ENCODE measurements around the gene AXIN2. TPM values are rescaled to one million over a fixed set of nuclear protein-coding genes. Genes with fewer than 3 reads are reported as not detected.

AXIN2 gene
- total RNA-seq, 1 donor: 8.0 TPM

DNA sequence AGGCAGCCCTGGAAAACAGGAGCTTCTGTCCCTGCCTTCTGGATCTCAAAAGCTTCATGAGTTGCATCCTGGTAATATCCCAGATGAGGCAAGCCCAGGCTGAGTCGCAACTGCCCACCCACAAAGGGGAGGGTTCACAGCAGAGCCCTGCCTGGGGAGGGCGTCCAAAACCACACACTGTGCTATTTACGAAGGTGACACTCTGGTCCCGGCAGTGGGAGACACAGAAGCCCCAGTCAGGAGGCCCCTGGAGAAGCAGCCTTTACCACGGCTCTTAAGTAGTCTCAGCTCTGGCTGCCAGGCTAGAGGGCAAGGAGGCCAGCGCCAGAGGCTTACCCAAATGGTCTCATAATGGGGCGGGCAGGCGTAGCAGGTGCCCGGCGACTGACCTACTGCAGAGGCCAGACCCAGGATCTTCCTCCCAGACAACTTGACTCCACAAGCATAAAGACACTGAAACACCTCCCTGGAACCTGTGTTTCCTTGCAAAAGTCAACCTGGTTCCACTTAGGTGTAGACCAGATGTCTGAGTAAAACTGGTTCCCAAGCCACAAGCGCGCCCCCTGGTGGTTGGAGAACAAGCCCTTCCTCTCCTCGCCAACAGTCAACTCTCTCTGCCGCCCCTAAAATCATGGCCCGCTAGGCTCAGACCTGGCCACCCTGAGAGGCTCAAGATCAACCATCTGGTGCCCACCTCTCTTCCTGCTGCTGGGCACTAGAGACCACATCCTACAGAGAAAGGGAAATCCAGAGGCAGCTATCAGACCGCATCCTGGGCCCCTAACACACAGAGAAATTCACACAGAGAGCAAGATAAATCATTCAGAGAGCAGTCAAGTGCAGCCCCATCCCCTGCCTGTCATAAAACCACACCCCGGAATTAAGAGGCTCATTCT, 5.2 kb downstream of the AXIN2 start:
- TF ChIP-seq CTCF (IDR thresholded peaks at IDR 0.05; ENCODE audit: insufficient read depth, low read length): peak; percentile 76
- peak; percentile 64 for DNase-seq (ENCODE audit: low read depth)
- H3K4me3 ChIP-seq (ENCODE audit: low read depth, low read length): peak overlapping the region; percentile 48

DNA sequence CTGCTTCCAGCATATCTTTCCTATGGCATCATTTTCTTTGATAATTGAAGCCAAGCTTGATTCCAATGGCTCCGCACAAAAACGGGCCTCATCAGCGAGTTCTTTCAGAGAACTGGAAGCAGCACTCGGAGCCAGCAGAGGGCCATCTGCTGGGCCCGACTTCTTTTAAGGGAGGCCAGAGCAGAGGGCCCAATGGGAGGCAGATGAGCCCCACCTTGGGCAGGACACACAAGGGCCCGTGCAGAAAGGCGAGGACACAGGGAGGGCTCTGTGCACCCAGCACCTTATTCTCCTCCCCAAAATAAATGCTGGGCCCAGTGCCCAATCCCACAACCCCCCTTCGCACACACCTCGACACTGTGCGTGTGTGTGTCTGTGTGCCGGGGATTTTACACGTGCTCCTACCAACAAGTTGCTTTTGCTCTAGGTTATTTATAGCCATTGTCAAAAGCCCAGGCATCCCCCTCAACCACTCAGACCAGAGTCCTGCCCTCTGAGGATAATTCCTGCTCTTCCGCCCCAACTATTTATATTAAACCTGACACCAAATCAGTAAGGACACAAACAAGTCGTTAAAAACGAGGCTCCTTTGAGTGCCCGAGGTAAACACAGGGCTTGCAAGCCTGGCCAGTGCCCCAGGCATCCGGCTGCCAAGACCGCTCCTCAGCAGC, 6.8 kb downstream of the AXIN2 start:
- peak; percentile 39 for TF ChIP-seq CTCF (IDR thresholded peaks at IDR 0.05; ENCODE audit: insufficient read depth, low read length)
- DNase-seq (ENCODE audit: low read depth): peak; percentile 60
- H3K4me3 ChIP-seq (ENCODE audit: low read depth, low read length): peak overlapping the region; percentile 14

DNA sequence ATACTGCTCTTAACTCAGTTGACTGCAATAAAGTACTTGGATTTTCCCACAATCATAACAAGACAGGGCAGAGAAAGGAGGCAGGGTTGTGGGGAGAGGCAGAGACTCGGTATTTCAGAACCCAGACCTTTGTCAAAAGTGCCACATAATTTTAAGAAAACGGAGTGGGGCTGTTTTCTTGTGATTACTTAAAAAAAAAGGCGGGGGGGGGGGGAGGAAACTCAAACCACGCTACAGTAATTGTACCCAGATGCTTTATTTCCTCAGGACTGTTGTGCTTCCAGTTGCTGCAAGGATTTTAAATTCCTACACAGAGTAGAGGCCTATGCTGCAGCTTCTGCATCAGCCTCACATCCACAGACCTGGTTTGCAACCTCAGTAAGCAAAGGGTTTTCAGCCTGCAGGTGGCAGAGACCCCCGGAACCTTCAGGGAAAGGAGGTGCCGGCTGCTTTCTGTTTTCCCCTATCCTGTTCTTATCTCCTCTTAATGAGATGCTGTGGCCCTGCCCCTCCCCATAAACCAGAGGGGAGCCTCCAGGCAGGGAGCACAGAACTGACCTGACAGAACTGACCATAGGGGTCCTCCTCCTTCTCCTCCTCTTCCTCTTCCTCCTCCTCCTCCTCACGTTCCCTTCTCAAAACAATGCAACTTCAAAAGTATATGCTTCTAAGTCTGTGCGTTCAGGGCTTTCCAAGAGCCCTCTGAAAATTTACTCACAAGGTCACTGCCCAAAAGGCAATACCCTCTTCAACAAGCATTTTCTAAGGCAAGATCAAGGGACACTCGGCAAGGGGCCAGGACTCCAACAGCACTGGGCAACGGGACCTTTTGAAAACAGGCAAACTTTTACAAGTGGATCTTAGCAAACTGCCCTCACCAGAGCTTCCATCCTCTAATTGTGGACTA, 7.5 kb downstream of the AXIN2 start:
- peak overlapping the region; percentile 28 for H3K4me3 ChIP-seq (ENCODE audit: low read depth, low read length)
- no peak for TF ChIP-seq CTCF (IDR thresholded peaks at IDR 0.05; ENCODE audit: insufficient read depth, low read length)
- peak; percentile 68 for DNase-seq (ENCODE audit: low read depth)

DNA sequence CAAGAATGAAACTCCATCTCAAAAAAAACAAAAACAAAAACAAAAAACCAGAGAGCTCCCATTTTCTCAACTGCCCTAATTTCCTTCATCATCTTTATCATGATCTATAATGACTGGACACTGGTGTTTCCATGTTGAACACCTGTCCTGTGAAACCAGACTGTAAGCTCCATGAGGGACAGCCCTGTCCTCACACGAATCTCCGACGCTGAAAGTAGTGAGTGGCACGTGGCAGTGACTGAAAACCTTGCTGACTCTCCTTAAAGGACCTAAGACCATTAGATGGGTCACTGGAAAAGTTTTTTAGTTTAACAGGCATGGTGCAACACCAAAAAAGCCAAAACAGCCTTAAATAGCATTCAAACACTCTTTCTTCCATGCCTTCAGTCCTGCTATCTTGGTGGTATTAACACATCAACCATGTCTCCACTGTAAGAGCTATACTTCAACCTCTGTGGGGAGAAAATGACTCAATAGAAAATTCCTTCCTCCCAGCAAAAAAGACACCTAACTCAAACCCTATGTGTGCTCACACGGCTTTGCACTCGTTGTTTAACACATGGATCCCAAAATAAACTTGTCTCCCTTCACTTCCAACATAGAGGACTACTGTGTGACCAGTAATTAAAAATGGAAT, 8.3 kb downstream of the AXIN2 start:
- peak; percentile 90 for DNase-seq (ENCODE audit: low read depth)
- no peak overlapping the region for H3K4me3 ChIP-seq (ENCODE audit: low read depth, low read length)
- no peak for TF ChIP-seq CTCF (IDR thresholded peaks at IDR 0.05; ENCODE audit: insufficient read depth, low read length)

DNA sequence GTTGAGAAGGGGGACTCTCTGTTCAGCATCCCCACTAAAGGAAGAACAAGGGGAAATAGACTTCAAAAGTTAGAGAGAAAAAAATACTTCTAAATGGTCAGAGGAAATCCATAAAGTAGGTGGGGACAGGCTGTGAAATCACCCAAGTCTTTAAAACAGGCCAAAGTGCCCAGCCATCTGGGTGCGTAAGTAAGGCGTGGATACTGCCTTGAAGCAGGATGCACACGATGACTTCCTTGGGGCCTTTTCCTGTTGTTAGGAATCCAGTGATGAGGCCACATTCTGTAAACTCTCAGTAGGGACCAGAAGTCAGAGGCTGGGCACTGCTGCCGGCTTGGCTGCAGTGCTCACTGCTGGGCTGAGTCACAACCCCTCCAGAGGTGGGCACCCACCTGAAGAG, 9.2 kb downstream of the AXIN2 start:
- no peak for TF ChIP-seq CTCF (IDR thresholded peaks at IDR 0.05; ENCODE audit: insufficient read depth, low read length)
- H3K4me3 ChIP-seq (ENCODE audit: low read depth, low read length): no peak overlapping the region
- no peak for DNase-seq (ENCODE audit: low read depth)

Measured in fibroblast of the aortic adventitia (primary cell).